GM12872 (cell line): Measurements from ENCODE around the gene PLIN5.

Experiments
- CTCF ChIP-seq: IDR thresholded peaks from 3 replicates; pipeline ENCODE4 v1.5.1; 2011; ENCODE audit warnings: low read depth, mild to moderate bottlenecking, low read length, moderate library complexity; ENCODE audit not compliant: insufficient read depth

The PLIN5 gene

GRCh38 chr19:4542896-4543841, 8.1 kb upstream of the PLIN5 start:
- TF ChIP-seq CTCF: no peak

DNA sequence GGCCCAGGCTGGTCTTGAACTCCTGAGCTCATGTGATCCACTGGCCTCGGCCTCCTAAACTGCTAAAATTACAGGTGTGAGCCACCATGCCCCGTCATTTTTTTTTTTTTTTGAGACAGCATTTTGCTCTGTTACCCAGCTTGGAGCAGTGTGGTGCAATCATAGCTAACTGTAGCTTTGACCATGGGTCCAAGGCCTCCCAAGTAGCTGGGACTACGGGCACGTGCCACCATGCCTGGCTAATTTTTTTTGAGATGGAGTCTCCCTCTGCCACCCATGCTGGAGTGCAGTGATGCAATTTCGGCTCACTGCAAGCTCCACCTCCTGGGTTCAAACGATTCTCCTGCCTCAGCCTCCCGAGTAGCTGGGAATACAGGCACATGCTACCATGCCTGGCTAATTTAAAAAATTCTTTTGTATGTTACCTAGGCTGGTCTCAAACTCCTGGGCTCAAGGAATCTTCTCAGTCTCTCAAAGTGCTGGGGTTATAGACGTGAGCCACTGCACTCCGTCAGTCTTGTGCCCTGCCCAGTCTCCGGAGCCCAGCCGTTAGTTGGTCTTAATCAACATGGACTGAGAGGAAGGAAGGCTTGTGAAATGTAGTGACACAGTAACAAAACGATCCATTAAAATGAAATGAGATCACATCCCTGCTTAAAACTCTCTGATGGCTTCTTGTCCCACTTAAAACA, 6.2 kb upstream of the PLIN5 start:
- TF ChIP-seq CTCF: no peak

GRCh38 chr19:4539693-4540581, 4.9 kb upstream of the PLIN5 start, which contains the start of gene LRG1:
Gene LRG1 (minus strand): TSS chr19:4540036. CDS start chr19:4540013, 23 bp downstream.
- no peak for TF ChIP-seq CTCF

DNA sequence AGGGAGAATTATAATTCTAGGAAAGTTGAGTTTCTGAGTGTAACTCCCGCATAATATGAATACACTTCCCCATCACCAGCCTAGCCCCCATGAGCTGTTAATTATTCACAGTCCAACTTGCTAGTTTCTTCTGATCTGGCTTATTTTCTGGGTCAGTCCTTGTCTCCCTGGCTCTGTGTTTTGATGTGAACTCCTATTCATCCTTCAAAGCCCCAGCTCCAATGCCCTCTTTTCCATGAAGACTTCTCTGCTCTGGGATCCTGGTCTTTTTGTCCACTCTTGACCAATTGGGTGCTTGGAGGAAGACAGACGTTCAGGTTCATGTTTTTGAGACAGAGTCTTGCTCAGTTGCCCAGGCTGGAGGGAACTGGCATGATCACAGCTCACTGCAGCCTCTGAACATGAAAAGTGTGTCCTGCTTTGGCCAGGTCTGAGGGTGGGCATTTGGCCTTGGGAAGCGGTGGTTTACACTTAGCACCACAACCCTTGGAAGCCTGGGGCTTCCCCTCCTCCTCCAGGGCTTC, 4.2 kb upstream of the PLIN5 start:
- TF ChIP-seq CTCF: no peak

DNA sequence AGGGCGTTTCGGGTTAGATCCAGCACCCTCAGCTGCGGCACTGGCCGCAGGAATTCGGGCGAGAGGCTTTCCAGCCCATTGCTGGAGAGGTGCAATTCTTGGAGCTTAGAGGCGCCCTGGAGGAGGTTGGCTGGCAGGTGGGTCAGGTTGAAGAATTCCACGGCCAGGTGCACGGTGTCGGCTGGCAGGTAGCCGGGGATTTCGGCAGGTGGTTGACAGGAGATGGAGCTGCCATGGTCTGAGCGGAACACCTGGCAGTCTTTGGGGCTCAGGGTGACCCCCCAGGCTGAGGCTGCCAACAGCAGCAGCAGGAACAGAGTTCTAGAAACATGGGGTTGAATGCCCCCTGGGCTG, 3.6 kb upstream of the PLIN5 start:
- TF ChIP-seq CTCF: no peak

DNA sequence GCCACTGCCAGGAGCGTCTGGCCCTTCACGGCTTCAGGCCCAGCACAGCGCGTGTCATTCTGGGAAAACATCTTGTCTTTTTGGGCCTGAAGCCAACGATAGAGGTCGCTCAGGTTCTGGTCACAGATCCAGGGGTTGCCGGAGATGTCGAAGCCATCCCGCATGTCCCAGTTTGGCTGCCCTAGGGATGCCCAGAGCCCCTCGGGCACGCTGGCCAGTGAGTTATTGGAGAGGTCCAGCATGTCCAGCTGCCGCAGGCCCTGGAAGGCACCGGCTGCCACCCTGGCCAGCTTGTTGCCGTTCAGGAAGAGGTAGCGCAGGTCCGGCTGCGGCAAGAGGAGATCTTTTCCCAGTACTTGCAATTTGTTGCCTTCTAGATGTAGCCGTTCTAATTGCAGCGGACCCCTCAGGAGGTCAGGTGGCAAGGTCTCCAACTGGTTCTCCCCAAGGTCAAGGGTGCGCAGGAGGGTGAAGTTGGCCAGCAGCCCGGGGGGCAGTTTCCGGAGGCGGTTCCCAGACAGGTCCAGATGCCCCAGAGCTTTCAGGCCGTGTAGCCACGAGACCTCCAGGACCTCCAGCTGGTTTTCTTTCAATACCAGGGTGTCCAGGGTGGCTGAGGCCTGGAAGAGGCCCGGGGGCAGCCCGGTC, 3.1 kb upstream of the PLIN5 start:
- no peak for TF ChIP-seq CTCF

GRCh38 chr19:4536798-4537197, 1.8 kb upstream of the PLIN5 start:
- no peak for TF ChIP-seq CTCF
